ENCODE measurements around the gene ACOX3.

DNA sequence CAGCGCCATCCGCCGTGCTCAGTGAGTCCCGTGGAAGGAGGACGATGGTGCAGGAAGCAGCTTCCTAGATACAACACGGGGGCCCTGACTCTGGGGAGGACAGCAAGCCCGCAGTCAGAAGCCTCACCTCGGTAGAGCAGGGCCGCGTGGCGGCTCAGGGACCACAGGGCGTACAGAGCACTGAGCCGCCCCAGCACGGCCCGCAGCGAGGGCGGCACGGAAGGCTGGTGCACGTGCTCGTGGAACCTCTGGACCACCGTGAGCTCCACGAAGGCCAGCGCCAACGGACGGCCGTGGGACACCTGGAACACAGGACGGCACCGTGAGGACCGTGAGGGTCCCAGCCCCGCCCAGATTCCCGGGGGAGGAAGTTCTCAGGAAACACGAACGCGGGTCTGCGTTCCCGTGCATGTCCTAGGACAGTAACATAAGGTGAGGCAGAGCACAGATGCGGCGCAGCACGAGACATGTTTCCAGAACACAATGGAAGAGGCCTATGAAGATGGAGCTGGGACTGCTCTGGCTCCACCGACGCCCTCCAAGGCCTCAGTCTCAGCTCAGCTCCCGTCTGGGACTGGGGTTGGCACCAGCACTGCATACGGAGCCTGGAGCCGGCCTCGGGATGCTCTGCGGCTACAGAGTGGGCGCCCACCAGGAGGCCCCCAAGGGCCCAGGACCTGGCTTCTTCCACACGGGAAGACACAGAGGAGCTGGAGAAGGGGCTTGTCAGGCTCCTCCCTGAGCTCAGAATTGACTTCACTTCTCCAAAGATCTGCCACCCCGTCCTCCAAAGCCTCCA lies 65.5 kb downstream of the ACOX3 start:
- no peak for TF ChIP-seq ZNF24 (IDR thresholded peaks at IDR 0.05)
- TF ChIP-seq POLR2A (IDR thresholded peaks at IDR 0.05; ENCODE audit: low read depth, low read length), result no peak
- no peak for TF ChIP-seq EP300 (IDR thresholded peaks at IDR 0.05; ENCODE audit: borderline replicate concordance in 1 of 2, control insufficient read depth in 1 of 2, low read depth in 2 of 2, low read length in 2 of 2)
- TF ChIP-seq CBFB (IDR thresholded peaks at IDR 0.05; ENCODE audit: low read depth), result no peak
- no peak for TF ChIP-seq SMC3 (IDR thresholded peaks at IDR 0.05; ENCODE audit: borderline replicate concordance, low read length)
- TF ChIP-seq FOXM1 (IDR thresholded peaks at IDR 0.05; ENCODE audit: low read depth, low read length), result no peak
